Fibroblast of skin of back (primary cell): ENCODE measurements around the gene RPS15.
A peak's percentile ranks its signal among the peaks of the same experiment; 100 is the strongest.
"Not testable (repeated sequence)": the region's sequence is repeated elsewhere in the genome, so short reads cannot be mapped to it uniquely, and the experiment has no call there.

ENCODE experiments used
- DNase-seq: peaks from one replicate; pipeline ENCODE4 v3.0.0-alpha.2; 2013

The RPS15 gene

GRCh38 chr19:1402411-1403070 lies 35.7 kb upstream of the RPS15 start:
- DNase-seq: no peak

GRCh38 chr19:1406774-1407527 lies 31.2 kb upstream of the RPS15 start:
- peak; percentile 98 for DNase-seq

- no peak for DNase-seq
Observed at GRCh38 chr19:1407528-1408299, 30.5 kb upstream of the RPS15 start, which contains the start of gene DAZAP1. TSS of gene DAZAP1 (plus strand) at chr19:1407586. CDS start at chr19:1407774, 188 bp downstream.

- peak; percentile 47 for DNase-seq
Observed at GRCh38 chr19:1408300-1409203, 29.6 kb upstream of the RPS15 start.

GRCh38 chr19:1409204-1410005 lies 28.8 kb upstream of the RPS15 start:
- no peak for DNase-seq

GRCh38 chr19:1410136-1410786 lies 27.9 kb upstream of the RPS15 start:
- no peak for DNase-seq

GRCh38 chr19:1410789-1411188 lies 27.4 kb upstream of the RPS15 start:
- no peak for DNase-seq

- DNase-seq: peak; percentile 45
Observed at GRCh38 chr19:1411255-1412191, 26.7 kb upstream of the RPS15 start.

- no peak for DNase-seq
Observed at GRCh38 chr19:1412323-1412923, 25.8 kb upstream of the RPS15 start.

- no peak for DNase-seq
Observed at GRCh38 chr19:1412995-1413800, 25.0 kb upstream of the RPS15 start.

GRCh38 chr19:1416014-1416841 lies 22.0 kb upstream of the RPS15 start:
- peak; percentile 32 for DNase-seq

GRCh38 chr19:1417145-1417544 lies 21.1 kb upstream of the RPS15 start:
- no peak for DNase-seq

GRCh38 chr19:1417681-1418495 lies 20.3 kb upstream of the RPS15 start:
- DNase-seq: no peak

- no peak for DNase-seq
Observed at GRCh38 chr19:1418496-1418775, 19.8 kb upstream of the RPS15 start.

- DNase-seq: no peak
Observed at GRCh38 chr19:1418951-1419738, 19.1 kb upstream of the RPS15 start.

- DNase-seq: not testable (repeated sequence)
Observed at GRCh38 chr19:1420085-1420484, 18.1 kb upstream of the RPS15 start.
